RKO (cell line): Measurements from ENCODE around the gene COQ7.

Experiments
- DNase-seq: peaks from one replicate; pipeline ENCODE4 v3.0.0-alpha.2; 2016; ENCODE audit warnings: low spot score

Gene COQ7

GRCh38 chr16:19067349-19068236 is at the start of gene COQ7:
Gene COQ7 (plus strand): TSS chr16:19067614. CDS start chr16:19067665, 51 bp downstream.
- peak; percentile 100 for DNase-seq

DNA sequence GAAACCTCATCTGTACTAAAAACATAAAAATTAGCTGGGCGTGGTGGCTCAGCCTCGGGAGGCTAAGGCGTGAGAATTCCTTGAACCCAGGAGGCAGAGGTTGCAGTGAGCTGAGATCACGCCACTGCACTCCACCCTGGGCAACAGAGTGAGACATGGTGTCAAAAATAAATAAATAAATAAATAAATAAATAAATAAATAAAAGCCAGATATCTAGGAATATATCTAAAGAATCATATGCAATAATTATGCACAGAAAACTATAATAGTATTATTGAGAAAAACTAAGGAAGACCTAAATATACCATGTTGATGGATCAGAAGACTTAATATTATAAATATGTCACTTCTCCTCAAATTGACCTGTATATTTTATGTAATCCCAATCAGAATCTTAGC is 46.7 kb upstream of the COQ7 start:
- DNase-seq: no peak

- no peak for DNase-seq
Observed at GRCh38 chr16:19021747-19022146, 45.7 kb upstream of the COQ7 start.

DNA sequence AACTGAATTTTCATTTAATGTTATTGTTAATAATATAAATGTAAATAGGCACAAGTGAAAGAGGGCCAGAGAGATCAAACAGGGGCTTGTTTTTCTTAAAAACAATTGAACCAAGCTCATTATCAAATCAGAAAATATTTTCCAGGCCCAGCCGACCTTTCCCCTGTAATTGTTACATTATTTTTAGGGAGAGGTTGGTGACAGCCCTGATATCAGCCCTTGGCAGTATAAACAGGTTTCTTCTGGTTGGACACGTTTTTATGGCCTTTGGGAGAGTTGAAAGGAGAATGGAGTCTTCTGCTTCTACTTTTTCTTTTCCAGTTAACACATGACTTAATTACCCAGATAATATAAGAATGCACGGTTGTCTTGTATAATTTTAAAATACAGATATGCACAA is 40.0 kb upstream of the COQ7 start:
- no peak for DNase-seq

- no peak for DNase-seq
Observed at GRCh38 chr16:19029980-19030379, 37.4 kb upstream of the COQ7 start.

DNA sequence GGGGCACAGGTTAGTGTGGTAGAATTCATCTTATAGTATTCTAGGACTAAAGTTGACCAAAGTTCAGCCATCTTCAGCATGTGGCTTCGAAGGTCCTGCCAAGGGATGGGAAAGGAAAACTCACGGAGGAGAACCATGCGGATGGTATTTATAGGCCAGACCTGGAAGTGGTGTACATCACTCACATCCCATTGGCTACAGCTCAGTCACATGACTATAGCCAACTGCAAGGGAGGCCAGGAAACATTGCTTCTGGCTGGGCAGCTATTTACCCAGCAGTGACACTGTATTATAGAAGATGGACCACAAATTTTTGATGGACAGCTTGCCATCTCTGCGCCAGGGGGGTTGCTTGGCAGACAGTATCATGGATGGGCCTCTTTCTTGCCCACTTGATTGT is 35.7 kb upstream of the COQ7 start:
- DNase-seq: no peak

- DNase-seq: no peak
Observed at GRCh38 chr16:19033761-19034160, 33.7 kb upstream of the COQ7 start.

- DNase-seq: no peak
Observed at GRCh38 chr16:19040400-19040799, 27.0 kb upstream of the COQ7 start.

DNA sequence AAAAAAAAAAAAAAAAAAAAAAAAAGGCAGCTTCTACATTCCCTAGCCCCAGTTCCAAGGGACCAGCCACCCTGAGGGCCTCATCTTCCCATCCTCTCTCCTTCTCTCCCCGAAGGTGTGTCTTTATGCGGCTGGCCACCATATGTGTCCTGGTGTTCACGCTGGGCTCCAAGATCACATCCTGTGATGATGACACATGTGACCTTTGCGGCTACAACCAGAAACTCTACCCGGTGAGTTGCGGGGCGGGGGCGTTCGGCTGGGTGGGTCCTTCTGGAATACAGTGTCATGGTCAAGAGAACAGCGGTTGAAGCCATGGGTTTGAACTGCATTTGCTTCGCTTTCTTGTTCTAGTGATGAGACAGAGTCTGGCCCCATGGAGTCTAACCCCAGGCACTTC is 22.6 kb upstream of the COQ7 start:
- no peak for DNase-seq

DNA sequence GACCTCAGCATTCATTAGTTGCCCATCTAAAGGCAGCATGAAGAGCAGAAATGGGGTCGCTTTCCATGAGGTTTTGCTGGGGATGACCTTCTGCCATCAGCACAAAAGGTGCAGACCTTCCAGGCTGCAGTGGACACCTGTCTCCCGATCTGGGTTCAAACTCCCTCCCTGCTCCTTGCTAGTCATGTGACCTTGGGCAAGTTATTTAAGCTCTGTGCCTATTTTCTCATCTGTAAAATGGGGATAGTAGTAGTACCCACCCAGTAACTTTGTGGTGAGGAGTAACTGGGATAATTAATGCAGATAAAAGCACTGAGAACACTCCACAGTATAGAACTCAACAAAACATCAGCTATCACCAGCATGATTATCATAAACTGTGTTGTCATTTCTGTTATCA is 21.4 kb upstream of the COQ7 start:
- DNase-seq: no peak

- no peak for DNase-seq
Observed at GRCh38 chr16:19062706-19063105, 4.7 kb upstream of the COQ7 start.

GRCh38 chr16:19066988-19067348 is 446 bp upstream of the COQ7 start:
- DNase-seq: no peak

- no peak for DNase-seq
Observed at GRCh38 chr16:19068237-19068815, 912 bp downstream of the COQ7 start.

DNA sequence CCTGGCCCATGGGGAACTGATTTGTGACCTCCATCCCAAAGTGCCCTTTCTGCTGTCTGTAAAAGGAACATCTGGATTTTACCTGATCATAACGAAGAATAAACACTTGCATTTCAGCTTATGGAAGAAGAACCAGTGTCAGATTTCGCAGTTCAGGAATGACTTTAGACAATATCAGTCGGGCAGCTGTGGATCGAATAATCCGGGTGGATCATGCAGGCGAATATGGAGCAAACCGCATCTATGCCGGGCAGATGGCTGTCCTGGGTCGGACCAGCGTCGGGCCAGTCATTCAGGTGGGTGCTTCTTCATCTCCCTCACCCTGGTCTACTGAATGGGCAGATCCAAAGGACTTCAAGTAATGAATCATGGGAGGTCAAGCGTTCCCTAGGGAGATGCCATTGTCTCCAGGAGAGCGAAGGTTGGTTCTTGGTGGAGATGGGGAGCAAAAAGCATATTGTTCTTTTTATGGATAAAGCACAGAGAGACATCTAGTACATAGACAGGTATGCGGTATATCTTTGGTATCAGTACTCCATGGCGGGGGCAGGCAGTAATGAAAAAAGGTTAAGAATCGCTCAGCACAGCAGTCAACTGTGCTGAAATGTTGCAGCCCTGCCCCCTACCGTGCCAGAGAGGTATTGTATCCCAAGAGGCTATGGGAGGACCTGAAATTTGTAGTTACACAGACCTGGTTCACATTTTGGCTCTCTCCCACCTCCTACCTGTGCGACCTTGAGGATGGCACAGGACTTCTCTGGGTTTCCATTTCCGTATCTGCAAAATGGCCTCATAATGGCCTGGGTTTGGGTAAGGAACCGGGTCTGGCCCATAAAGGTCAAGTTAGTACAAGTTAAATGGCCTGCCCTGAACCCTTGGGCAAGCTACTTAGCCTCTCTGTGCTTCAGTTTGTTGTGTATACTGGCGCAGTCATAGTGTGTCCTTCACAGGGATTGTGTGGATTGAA is 4.7 kb downstream of the COQ7 start:
- peak; percentile 42 for DNase-seq

GRCh38 chr16:19073344-19073743 is 5.9 kb downstream of the COQ7 start:
- no peak for DNase-seq

DNA sequence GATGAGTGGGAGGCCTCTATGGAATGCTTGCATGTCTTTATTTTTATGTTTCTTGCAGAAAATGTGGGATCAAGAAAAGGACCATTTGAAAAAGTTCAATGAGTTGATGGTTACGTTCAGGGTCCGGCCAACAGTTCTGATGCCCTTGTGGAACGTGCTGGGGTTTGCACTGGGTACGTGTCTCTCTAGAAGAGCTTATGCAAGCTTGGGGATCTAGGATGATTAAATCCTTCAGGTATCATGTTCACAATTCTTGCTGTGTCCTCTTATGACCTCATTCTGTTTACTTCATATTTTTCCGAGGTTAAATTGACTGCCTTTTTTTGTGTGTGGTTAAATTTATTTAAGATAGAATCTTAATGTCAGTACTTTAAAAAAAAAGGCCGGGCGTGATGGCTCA is 6.4 kb downstream of the COQ7 start:
- no peak for DNase-seq

DNA sequence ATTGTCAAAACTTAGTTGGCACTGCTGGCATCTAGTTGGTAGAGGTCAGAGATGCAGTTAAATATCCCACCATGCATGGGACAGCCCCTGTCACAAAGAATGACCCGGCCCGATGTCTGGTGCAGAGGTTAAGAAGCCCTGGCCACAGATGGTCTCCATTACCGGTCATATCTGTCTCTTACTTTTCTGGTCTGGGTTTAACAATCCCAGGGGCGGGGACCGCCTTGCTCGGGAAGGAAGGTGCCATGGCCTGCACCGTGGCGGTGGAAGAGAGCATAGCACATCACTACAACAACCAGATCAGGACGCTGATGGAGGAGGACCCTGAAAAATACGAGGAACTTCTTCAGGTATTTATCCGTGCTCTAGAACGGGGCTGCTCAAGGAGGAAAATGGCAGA is 8.1 kb downstream of the COQ7 start:
- no peak for DNase-seq

- DNase-seq: no peak
Observed at GRCh38 chr16:19077879-19078278, 10.5 kb downstream of the COQ7 start.

DNA sequence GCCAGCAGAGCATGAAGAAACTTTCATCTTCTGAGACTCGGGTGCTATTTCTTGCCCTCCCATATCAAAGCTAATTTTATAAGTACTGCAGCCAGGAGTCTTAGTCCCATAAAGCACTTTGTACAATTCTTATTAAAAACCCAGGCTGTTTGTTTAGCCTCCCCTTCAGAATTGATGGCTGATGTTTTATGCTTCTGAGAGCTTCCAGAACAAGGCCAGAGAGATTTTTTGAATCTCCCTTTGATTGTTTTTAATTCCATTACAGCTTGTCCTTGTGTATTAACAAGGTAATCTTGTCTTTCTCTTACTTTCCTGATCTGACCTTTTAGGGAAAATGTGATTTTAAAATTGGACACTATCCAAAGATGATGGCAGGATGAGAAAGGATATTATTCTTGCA is 16.3 kb downstream of the COQ7 start:
- DNase-seq: no peak

- DNase-seq: no peak
Observed at GRCh38 chr16:19084139-19084538, 16.7 kb downstream of the COQ7 start.

DNA sequence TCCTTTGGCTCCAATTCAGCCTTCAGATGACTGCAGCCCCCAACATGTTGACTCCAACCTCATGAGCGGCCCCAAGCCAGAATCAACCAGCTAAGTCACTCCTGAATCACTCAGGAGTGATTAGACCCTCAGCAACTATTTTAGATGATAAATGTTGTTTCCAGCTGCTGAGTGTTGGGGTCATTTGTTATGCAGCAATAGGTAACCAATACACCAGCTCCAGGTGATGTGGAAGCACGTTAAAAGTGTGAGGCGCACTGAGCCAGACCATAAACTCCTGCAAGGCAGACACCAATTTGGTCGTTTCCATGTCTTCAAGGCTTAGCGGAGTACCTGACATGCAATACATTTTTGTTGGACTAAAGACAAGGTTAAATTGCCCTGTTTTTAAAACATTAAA is 17.5 kb downstream of the COQ7 start:
- DNase-seq: no peak

DNA sequence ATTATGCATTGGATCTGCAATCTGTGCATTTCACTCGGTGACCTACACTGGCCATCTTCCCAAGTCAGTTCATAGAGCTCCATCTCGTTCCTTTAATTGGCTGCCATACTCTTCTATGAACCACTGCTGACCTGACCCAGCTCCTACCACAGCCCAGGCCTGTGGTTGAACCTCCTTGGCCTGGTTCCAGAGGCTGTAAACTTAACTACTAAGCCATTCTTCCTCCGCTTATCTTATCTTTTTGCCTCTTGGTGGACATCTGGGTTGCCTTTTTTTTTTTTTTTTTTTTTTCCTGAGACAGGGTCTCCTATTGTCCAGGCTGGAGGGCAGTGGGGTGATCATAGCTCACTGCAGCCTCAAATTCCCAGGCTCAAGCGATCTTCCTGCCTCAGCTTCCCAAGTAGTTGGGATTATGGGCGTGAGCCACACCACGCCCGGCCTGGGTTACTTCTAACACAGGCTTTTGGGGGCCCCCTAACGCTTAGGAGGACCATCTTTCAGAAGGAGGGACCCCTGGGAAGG is 18.3 kb downstream of the COQ7 start:
- DNase-seq: no peak
